A673 (cell line): Measurements from ENCODE around the gene NRG3.

Experiments used
- EZH2 ChIP-seq: fragments of 200-600 bp; sonication (generic); IDR thresholded peaks from 2 replicates; pipeline ENCODE4 v1.6.1; 2017; ENCODE audit warnings: borderline replicate concordance, low read depth, mild to moderate bottlenecking, mixed read lengths, antibody characterized with exemption, low read length; ENCODE audit not compliant: poor library complexity, severe bottlenecking
- TF ChIP-seq, protein P1 (sequence below): fragments of 300-800, 200-600 bp; sonication (generic); conservative IDR thresholded peaks from 2 replicates; pipeline ENCODE4 v1.5.1; 2017; ENCODE audit warnings: low read depth, mild to moderate bottlenecking, antibody characterized with exemption, low read length, moderate library complexity, mixed read lengths

DNA sequence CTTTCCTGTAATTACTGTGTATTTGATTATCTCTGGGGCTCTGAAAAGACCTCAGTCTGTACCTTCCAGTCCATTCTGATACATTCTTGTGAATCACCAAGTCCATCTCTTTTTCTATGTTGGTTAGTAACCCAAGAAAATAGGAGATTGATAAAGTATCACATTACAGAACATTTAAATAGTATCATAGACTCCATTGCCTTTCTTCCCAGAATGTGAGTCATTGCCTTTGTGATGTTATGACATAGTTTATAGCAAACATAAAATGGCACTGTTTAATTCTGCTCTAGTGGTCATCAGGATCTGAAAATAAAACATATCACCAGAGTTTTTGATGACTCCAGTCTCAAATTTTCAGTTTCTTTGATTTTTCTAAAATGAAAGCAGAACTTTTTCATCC, 78.4 kb downstream of the NRG3 start:
- TF ChIP-seq, protein P1, sequence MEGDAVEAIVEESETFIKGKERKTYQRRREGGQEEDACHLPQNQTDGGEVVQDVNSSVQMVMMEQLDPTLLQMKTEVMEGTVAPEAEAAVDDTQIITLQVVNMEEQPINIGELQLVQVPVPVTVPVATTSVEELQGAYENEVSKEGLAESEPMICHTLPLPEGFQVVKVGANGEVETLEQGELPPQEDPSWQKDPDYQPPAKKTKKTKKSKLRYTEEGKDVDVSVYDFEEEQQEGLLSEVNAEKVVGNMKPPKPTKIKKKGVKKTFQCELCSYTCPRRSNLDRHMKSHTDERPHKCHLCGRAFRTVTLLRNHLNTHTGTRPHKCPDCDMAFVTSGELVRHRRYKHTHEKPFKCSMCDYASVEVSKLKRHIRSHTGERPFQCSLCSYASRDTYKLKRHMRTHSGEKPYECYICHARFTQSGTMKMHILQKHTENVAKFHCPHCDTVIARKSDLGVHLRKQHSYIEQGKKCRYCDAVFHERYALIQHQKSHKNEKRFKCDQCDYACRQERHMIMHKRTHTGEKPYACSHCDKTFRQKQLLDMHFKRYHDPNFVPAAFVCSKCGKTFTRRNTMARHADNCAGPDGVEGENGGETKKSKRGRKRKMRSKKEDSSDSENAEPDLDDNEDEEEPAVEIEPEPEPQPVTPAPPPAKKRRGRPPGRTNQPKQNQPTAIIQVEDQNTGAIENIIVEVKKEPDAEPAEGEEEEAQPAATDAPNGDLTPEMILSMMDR = no peak
- TF ChIP-seq EZH2 = no peak
